Left forelimb (tissue), 1 donor: Measurements from ENCODE around the gene AFF3.
"Not testable (repeated sequence)": the region's sequence is repeated elsewhere in the genome, so short reads cannot be mapped to it uniquely, and the experiment has no call there.

Experiments
- DNase-seq: peaks from one replicate; pipeline ENCODE4 v3.0.0-alpha.2; 2018; ENCODE audit warnings: low spot score

The AFF3 gene

GRCh38 chr2:100107906-100108647 lies 34.3 kb downstream of the AFF3 start:
- DNase-seq, result no peak

DNA sequence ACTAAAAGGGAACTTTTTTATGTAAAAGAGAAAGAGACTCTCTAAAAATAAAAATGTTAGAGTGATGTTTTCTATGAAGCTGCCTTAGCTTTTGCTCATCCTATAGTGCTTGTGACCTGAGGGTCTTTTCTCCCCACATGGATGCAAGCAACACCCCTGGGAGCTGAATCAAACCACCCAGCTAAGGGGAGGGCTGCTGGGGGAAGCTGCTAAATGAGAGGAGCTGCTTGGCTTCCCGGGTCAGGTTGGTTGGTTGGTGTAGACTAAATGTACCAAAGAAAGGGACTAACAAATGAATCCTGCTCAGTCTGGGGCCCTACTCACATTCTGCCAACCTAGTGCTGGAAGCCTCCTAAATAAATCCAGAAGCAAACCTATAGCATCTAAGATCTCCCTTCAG lies 35.0 kb downstream of the AFF3 start:
- DNase-seq, result no peak

DNA sequence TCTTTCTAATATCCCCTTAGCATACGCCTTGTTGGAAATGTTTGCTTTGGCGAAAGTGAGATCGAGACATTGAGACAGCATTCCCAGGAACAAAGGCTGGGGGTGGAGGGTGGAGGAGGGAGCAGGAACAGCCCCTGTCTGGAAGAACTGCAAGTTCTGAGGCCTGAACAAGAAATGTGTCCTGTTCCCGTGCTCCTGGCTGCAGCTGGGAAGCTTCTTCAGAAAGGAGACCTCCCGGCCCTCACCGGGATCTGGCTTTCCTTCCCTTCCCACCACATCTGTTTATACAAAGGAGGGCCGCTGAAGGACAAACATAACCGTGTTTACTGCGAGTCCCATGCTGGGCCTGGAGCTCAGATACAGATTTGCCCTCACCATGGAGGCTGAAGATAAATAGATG lies 35.9 kb downstream of the AFF3 start:
- DNase-seq, result no peak

GRCh38 chr2:100105678-100106054 lies 36.7 kb downstream of the AFF3 start:
- no peak for DNase-seq

GRCh38 chr2:100104718-100105677 lies 37.4 kb downstream of the AFF3 start:
- no peak for DNase-seq

GRCh38 chr2:100104265-100104664 lies 38.1 kb downstream of the AFF3 start:
- DNase-seq, result not testable (repeated sequence)

DNA sequence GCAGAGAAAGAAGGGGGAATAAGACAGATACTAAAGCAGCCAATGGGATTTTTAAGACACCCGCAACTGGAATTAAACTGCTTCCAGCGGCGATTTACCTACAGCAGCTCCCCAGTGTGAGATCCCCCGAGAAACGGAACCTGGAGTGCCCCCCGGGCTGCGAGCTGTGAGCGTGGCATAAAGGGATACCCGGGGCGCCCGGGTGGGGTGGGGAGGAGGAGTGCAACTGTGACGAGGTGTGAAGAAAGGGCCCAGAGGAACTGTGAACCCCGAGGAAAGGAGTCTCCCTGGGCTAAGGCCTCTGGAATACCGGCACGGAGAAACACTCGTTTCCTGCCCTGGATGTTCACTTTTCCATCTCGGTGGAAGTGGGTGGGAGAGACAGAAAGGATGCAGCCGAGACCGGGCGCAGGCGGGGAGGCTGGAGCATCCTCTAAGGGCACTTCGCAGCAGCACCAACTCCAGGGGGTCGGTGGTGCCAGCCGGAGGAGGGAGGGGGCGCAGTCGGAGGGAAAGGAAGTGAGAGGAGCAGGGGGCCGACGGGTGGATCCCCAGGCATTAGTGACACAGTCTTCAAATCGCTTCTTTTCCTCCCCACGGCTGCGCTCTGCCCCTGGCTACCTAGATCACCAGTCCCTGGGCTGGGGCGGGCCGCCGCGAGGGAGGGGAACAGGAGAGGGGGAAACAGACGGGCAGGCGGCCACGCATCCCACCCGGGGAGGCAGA lies 38.7 kb downstream of the AFF3 start:
- not testable (repeated sequence) for DNase-seq

- DNase-seq, result not testable (repeated sequence)
Observed at GRCh38 chr2:100102466-100103180, 39.8 kb downstream of the AFF3 start.

- DNase-seq, result not testable (repeated sequence)
Observed at GRCh38 chr2:100098855-100099254, 43.5 kb downstream of the AFF3 start.

DNA sequence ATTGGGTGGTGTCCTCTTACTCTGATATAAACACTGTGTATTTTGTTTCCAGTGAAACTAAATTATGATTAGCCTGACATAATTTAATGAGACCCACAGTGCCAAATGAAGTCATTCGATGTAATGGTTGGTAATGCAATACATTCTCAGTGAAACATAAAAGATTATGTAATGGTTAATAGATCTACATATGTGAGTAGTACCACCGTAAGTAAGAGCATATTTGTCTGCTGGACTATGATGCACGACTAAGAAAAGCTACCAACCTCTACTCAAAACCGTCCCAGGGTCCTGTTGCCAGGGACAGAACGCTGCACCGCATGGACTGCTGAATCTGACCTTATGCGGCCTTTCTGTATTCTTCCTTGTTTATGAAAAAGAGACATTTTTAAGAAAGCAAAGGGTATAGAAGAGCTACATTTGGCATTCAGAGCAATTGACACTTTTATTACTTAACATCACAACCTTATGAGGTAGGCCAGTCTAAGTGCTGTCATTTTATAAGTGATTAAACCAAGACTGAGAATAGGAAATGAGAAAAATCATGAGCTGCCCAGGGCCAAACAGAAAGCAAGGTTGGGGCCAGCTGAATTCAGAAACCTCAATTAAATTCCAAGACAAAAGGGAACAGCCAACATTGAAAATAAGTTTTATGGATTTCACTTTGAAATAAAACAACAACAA lies 44.6 kb downstream of the AFF3 start:
- not testable (repeated sequence) for DNase-seq

GRCh38 chr2:100095845-100096244 lies 46.5 kb downstream of the AFF3 start:
- DNase-seq, result not testable (repeated sequence)

- not testable (repeated sequence) for DNase-seq
Observed at GRCh38 chr2:100091807-100092206, 50.6 kb downstream of the AFF3 start.

DNA sequence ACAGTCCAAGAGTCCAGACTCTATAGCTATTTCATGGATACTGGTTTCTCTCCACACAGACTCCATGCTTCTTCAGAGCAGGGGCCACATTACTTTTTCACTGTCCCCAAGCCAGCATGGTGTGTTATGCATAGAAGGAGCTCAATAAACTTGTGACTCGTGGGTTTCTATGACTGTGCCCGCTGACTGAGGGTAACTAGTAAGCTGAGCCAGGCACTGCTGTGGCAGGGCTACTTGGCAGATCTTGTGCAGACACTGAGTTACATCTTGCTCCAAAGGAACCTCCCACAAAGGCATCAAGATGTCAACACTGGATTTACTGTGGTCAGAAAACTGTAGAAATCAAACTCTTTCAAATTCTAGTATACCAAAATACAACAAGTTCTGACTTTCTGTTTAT lies 56.6 kb downstream of the AFF3 start:
- DNase-seq, result not testable (repeated sequence)

GRCh38 chr2:100083421-100084216 lies 58.8 kb downstream of the AFF3 start:
- not testable (repeated sequence) for DNase-seq

- DNase-seq, result not testable (repeated sequence)
Observed at GRCh38 chr2:100082302-100082978, 60.0 kb downstream of the AFF3 start.

DNA sequence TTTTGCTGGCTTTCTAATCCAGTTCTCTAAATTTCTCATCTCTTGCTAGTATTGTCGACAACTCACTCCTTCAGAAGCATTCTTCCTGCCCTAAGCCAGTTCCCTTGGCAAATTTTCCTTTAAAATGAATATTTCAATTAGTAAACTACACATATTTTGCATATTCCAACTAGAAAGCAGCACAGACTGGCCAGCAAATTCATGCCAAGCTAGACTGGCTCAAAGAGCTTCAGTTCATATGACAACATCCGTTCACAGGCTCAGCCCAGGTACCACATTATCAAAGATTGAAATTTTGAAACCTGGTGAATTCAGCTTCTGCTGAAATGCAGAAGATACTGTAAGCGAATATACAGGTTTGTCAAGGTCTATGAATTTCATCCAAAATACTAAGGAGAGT lies 64.5 kb downstream of the AFF3 start:
- no peak for DNase-seq

GRCh38 chr2:100077456-100077855 lies 64.9 kb downstream of the AFF3 start:
- DNase-seq, result no peak

DNA sequence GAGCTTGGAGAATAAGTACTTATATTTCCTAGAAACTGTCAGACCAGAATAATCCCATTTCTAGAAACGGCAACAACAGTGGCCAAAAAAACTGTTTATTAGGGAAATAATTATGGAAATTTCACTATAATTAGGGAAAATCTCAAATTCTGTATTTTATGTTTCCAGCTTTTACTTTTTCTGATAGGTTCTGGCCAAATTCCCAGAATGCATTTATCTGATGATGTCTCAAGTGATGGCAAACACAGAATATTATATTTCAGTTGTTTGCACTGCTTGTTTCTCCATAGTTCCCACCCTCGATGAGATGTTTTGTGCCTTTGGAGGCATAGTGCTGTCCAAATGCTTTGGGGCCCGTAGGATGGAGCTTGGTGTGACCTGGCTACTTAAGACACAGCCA lies 66.9 kb downstream of the AFF3 start:
- no peak for DNase-seq

DNA sequence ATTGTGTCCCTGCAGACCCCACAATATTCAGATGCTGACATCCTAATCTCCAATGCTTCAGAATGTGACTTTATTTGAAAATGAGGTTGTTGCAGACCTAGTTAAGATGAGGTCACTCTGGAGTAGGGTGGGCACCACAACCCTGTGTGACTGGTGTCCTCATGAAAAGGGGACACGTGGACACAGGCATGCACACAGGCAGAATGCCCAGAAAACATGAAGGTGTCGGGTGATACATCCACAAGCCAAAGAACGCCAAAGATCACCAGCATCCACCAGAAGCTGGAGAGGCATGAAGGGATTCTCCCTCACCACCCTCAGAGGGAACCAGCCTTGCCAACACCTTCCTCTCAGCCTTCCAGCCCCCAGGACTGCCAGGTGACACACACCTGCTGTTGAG lies 69.3 kb downstream of the AFF3 start:
- DNase-seq, result no peak

DNA sequence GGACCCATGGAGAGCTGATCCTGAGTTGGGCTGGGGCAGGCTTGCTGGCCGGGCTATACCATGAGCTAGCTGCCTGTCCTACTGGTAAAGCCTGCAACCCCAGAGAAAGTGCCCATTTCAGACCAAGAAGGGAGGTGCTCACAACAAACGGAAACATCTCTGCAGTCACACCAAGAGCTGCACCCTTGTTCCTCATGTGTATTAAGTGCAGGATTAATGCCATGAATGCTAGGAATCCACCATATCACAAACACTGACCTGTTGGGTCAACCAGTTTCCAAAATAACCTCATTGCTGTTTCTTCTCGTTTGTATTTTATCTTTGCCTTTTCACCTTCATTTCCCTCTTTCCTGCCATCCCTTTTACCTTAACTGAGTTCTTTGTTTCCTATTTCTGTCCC lies 69.9 kb downstream of the AFF3 start:
- no peak for DNase-seq
